ENCODE data around the gene NOC4L.

The NOC4L gene

GRCh38 chr12:132170094-132170636, 25.9 kb downstream of the NOC4L start:
- H3K4me1 Mint-ChIP-seq (ENCODE audit: low read depth) = peaks cover 16% of the 10 kb centered on the region
- no peak for DNase-seq (ENCODE audit: low spot score)
- no peak overlapping the region for H3K27ac Mint-ChIP-seq
- no peak overlapping the region for H3K4me3 Mint-ChIP-seq
- no peaks in the 10 kb centered on the region for H3K27me3 Mint-ChIP-seq (ENCODE audit: low read depth)
- peaks cover 6% of the 10 kb centered on the region for H3K9me3 Mint-ChIP-seq
- no peaks in the 10 kb centered on the region for H3K36me3 Mint-ChIP-seq (ENCODE audit: low read depth)

- Mint-ChIP-seq H3K9me3 (peaks cover 6% of the 10 kb centered on the region), H3K4me3 (no peak overlapping the region), H3K27ac (no peak overlapping the region), H3K4me1 (ENCODE audit: low read depth) (peaks cover 16% of the 10 kb centered on the region), H3K27me3 (ENCODE audit: low read depth) (no peaks in the 10 kb centered on the region), H3K36me3 (ENCODE audit: low read depth) (no peaks in the 10 kb centered on the region)
- DNase-seq (ENCODE audit: low spot score) = no peak
Observed at GRCh38 chr12:132170637-132171292, 26.5 kb downstream of the NOC4L start.

- H3K27ac Mint-ChIP-seq = no peak overlapping the region
- H3K9me3 Mint-ChIP-seq = peaks cover 6% of the 10 kb centered on the region
- H3K27me3 Mint-ChIP-seq (ENCODE audit: low read depth) = no peaks in the 10 kb centered on the region
- H3K36me3 Mint-ChIP-seq (ENCODE audit: low read depth) = no peaks in the 10 kb centered on the region
- H3K4me3 Mint-ChIP-seq = no peak overlapping the region
- DNase-seq (ENCODE audit: low spot score) = no peak
- H3K4me1 Mint-ChIP-seq (ENCODE audit: low read depth) = peaks cover 16% of the 10 kb centered on the region
Observed at GRCh38 chr12:132171293-132171967, 27.2 kb downstream of the NOC4L start.

- H3K4me3 Mint-ChIP-seq = no peak overlapping the region
- H3K4me1 Mint-ChIP-seq (ENCODE audit: low read depth) = peaks cover 16% of the 10 kb centered on the region
- H3K9me3 Mint-ChIP-seq = peaks cover 2% of the 10 kb centered on the region
- no peaks in the 10 kb centered on the region for H3K36me3 Mint-ChIP-seq (ENCODE audit: low read depth)
- H3K27me3 Mint-ChIP-seq (ENCODE audit: low read depth) = no peaks in the 10 kb centered on the region
- no peak for DNase-seq (ENCODE audit: low spot score)
- no peak overlapping the region for H3K27ac Mint-ChIP-seq
Observed at GRCh38 chr12:132171968-132172521, 27.8 kb downstream of the NOC4L start.

GRCh38 chr12:132172619-132173018, 28.4 kb downstream of the NOC4L start:
- Mint-ChIP-seq H3K27me3 (ENCODE audit: low read depth) (no peaks in the 10 kb centered on the region), H3K9me3 (no peaks in the 10 kb centered on the region), H3K27ac (peak overlapping the region; percentile 67), H3K4me1 (ENCODE audit: low read depth) (peaks cover 15% of the 10 kb centered on the region), H3K4me3 (peak overlapping the region; percentile 69), H3K36me3 (ENCODE audit: low read depth) (no peaks in the 10 kb centered on the region)
- no peak for DNase-seq (ENCODE audit: low spot score)

- Mint-ChIP-seq H3K36me3 (ENCODE audit: low read depth) (no peaks in the 10 kb centered on the region), H3K4me1 (ENCODE audit: low read depth) (peaks cover 16% of the 10 kb centered on the region), H3K9me3 (no peaks in the 10 kb centered on the region), H3K27ac (peak overlapping the region; percentile 67), H3K27me3 (ENCODE audit: low read depth) (no peaks in the 10 kb centered on the region), H3K4me3 (peak overlapping the region; percentile 69)
- no peak for DNase-seq (ENCODE audit: low spot score)
Observed at GRCh38 chr12:132173135-132174014, 29.1 kb downstream of the NOC4L start.

- Mint-ChIP-seq H3K27ac (peak overlapping the region; percentile 0), H3K4me3 (peak overlapping the region; percentile 18), H3K36me3 (ENCODE audit: low read depth) (no peaks in the 10 kb centered on the region), H3K4me1 (ENCODE audit: low read depth) (peaks cover 24% of the 10 kb centered on the region), H3K9me3 (no peaks in the 10 kb centered on the region), H3K27me3 (ENCODE audit: low read depth) (no peaks in the 10 kb centered on the region)
- no peak for DNase-seq (ENCODE audit: low spot score)
Observed at GRCh38 chr12:132174015-132174838, 30.0 kb downstream of the NOC4L start.

GRCh38 chr12:132174839-132175490, 30.7 kb downstream of the NOC4L start:
- Mint-ChIP-seq H3K27me3 (ENCODE audit: low read depth) (no peaks in the 10 kb centered on the region), H3K27ac (peak overlapping the region; percentile 0), H3K4me1 (ENCODE audit: low read depth) (peaks cover 28% of the 10 kb centered on the region), H3K36me3 (ENCODE audit: low read depth) (no peaks in the 10 kb centered on the region), H3K4me3 (peak overlapping the region; percentile 18), H3K9me3 (no peaks in the 10 kb centered on the region)
- no peak for DNase-seq (ENCODE audit: low spot score)

- no peaks in the 10 kb centered on the region for H3K9me3 Mint-ChIP-seq
- DNase-seq (ENCODE audit: low spot score) = no peak
- H3K4me3 Mint-ChIP-seq = no peak overlapping the region
- no peak overlapping the region for H3K27ac Mint-ChIP-seq
- peaks cover 28% of the 10 kb centered on the region for H3K4me1 Mint-ChIP-seq (ENCODE audit: low read depth)
- no peaks in the 10 kb centered on the region for H3K27me3 Mint-ChIP-seq (ENCODE audit: low read depth)
- H3K36me3 Mint-ChIP-seq (ENCODE audit: low read depth) = no peaks in the 10 kb centered on the region
Observed at GRCh38 chr12:132175496-132176384, 31.5 kb downstream of the NOC4L start.

GRCh38 chr12:132176385-132176919, 32.2 kb downstream of the NOC4L start:
- no peaks in the 10 kb centered on the region for H3K27me3 Mint-ChIP-seq (ENCODE audit: low read depth)
- no peaks in the 10 kb centered on the region for H3K36me3 Mint-ChIP-seq (ENCODE audit: low read depth)
- H3K27ac Mint-ChIP-seq = no peak overlapping the region
- no peak overlapping the region for H3K4me3 Mint-ChIP-seq
- no peaks in the 10 kb centered on the region for H3K9me3 Mint-ChIP-seq
- peaks cover 28% of the 10 kb centered on the region for H3K4me1 Mint-ChIP-seq (ENCODE audit: low read depth)
- DNase-seq (ENCODE audit: low spot score) = no peak

- no peaks in the 10 kb centered on the region for H3K36me3 Mint-ChIP-seq (ENCODE audit: low read depth)
- no peaks in the 10 kb centered on the region for H3K9me3 Mint-ChIP-seq
- DNase-seq (ENCODE audit: low spot score) = no peak
- H3K4me1 Mint-ChIP-seq (ENCODE audit: low read depth) = peaks cover 28% of the 10 kb centered on the region
- no peak overlapping the region for H3K27ac Mint-ChIP-seq
- H3K4me3 Mint-ChIP-seq = no peak overlapping the region
- H3K27me3 Mint-ChIP-seq (ENCODE audit: low read depth) = no peaks in the 10 kb centered on the region
Observed at GRCh38 chr12:132176920-132177551, 32.8 kb downstream of the NOC4L start.

Data from T-helper 2 cell treated with Interferon-gamma antibody and Interleukin-4, amounts not matched to agents 5 μg/mL and 100 μg/mL, for 36 hours (primary cell).